GM20000 (cell line): Measurements from ENCODE around the gene LRRC36.

ENCODE experiments used
- DNase-seq: peaks from one replicate; pipeline ENCODE4 v3.0.0; 2012; ENCODE audit warnings: low spot score
- CTCF ChIP-seq: IDR thresholded peaks from 2 replicates; pipeline ENCODE4 v1.5.1; 2012; ENCODE audit warnings: mild to moderate bottlenecking, control low read depth; ENCODE audit errors: extremely low read depth, missing control alignments

The LRRC36 gene

DNA sequence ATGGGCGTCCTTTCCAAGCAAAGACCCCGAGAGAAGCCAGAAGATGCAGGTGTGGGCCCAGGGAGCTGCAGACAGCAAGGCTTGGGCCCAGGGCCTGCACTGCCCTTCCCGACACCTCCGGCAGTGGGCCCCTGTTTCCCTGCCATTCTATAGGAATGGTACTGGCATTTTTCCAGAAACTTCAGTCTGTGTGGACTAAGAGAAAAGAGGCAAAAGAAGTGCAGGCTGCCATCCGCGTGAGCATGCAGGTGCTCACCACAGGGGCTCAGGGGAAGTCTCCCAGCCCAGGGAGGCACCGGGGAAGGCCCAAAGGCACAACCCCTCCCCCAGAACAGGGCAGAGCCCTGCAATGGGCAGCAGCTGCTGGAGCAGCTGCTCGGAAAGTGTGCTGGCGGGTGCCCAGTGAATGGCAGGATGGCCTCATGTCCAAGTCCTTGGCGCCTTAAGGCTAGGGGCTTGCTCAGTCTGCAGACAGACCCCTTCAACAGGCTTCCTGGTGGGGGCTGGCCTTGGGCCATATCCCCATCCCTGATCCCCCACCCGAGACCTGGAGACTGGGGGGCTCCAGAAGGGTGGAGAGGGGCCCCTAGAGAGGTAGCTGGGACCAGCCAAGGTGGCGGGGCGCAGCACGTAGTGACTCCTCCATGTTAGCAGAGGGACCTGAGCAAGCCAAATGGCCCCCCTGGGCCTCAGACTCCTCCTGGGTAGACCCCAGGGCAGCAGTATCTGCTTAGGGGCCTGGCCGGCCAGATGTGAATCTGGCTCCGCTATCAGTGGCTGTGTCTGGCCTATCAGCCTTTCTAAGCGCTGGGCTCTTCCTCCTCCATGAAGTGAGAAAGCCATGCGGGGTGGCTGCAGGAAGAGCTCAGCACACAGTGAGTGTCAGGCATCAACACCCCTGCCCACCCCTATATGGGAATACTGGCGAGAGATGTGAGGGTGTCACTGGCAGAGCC is 73.4 kb downstream of the LRRC36 start:
- DNase-seq = peak; percentile 23
- TF ChIP-seq CTCF = no peak

- no peak for DNase-seq
- TF ChIP-seq CTCF = no peak
These were observed 74.3 kb downstream of the LRRC36 start for GRCh38 chr16:67400901-67401300.

DNA sequence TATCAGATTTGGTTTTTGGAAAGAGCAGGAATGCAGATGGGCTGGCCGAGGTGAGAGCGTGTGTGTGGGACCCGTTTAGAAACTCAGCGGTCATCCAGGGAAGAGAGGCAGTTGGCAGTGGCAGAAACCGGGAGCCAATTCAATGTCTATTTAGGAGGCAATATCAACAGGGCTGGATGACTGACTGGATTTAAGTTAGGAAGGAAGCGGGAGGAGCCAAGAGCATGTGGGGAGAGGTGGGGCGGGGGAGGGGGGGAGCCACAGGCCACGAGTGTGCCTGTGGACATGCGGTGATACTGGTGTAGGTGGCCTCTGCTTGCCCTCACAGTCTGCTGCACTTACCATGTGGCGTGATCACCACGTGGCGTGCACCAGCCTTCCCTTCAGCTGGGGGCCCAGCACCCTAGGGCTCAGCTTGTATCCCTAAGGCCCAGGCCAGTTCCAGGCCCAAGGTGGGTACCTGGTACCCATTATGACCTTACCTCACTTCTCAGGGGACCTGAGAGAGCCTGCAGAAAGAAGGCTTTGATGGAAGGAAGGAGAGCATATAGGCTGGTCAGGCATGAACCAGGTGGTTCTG is 77.5 kb downstream of the LRRC36 start:
- DNase-seq = no peak
- TF ChIP-seq CTCF = no peak

DNA sequence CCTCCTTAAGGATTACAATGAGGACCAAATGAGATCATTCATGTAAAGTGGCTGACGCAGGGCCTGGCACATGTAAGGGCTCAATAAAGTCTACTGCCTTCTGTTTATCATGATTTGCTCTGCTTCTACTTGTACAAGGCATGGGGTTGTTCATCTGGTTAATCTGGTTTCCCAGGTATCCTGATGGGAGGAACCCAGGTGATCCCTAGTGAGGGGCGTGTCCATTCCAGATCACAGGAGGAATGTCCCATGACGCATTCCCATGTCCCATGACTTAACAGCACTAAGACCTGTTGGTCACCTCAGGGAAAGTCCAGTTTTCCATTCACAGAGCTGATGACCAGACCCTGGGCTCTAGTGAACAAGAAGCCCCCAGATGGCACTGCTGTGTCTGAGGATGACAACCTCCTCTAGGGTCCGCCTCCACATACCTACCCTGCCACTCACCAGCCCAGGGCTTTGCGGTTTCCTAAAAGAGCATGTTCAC is 78.2 kb downstream of the LRRC36 start:
- no peak for TF ChIP-seq CTCF
- DNase-seq = no peak

- no peak for DNase-seq
These were observed 78.7 kb downstream of the LRRC36 start for GRCh38 chr16:67405336-67405735.

GRCh38 chr16:67406111-67406971 is 79.7 kb downstream of the LRRC36 start:
- TF ChIP-seq CTCF = no peak
- DNase-seq = no peak

More at GRCh38 chr16:67405336-67405735, 78.7 kb downstream of the LRRC36 start:
- TF ChIP-seq CTCF = no peak
